Right lobe of liver (tissue), 6 donors: Measurements from ENCODE around the gene NCKAP5. TPM values are rescaled to one million over a fixed set of nuclear protein-coding genes. Genes with fewer than 3 reads are reported as not detected.

ENCODE experiments used
- ATAC-seq, 4 donors: fragments of 200-7000 bp; cut with Tn5 transposase; one replicate each; pipeline ENCODE4 v1.9.1; 2020; ENCODE audit warnings: mild to moderate bottlenecking in 4 of 4, moderate library complexity in 4 of 4
- DNase-seq, 3 donors: peaks; one replicate each; pipeline ENCODE4 v3.0.0-alpha.2; 2020
- H3K27ac ChIP-seq, 3 donors: fragments of 200-600 bp; one replicate each; pipeline ENCODE4 v1.8.0; 2022
- H3K27me3 ChIP-seq, 2 donors: fragments of 200-600 bp; one replicate each; pipeline ENCODE4 v1.8.0; 2022
- H3K36me3 ChIP-seq, 4 donors: fragments of 200-600 bp; sonication (generic) in 1 of 4; one replicate each; pipeline versions ENCODE4 v1.5.1 to v1.8.0; 2017 to 2022; ENCODE audit warnings: control low read depth in 1 of 4
- H3K4me1 ChIP-seq, 4 donors: fragments of 200-600 bp; sonication (generic) in 1 of 4; one replicate each; pipeline versions ENCODE4 v1.5.1 to v1.8.0; 2017 to 2022; ENCODE audit warnings: control low read depth in 1 of 4
- H3K4me3 ChIP-seq, 3 donors: fragments of 200-600 bp; one replicate each; pipeline ENCODE4 v1.8.0; 2022
- H3K9me3 ChIP-seq, 4 donors: fragments of 200-600 bp; sonication (generic) in 1 of 4; one replicate each; pipeline versions ENCODE4 v1.5.1 to v1.8.0; 2017 to 2022; ENCODE audit warnings: control low read depth in 1 of 4
- POLR2A ChIP-seq: fragments of 450-650 bp; IDR thresholded peaks from one replicate; pipeline ENCODE4 v1.6.1; 2017; ENCODE audit warnings: antibody characterized with exemption, mild to moderate bottlenecking
- WGBS: methylation state at CpG from one replicate; pipeline ENCODE4 v1.1.6; 2018; ENCODE audit warnings: low coverage, low lambda C conversion rate; ENCODE audit not compliant: insufficient coverage; ENCODE audit errors: missing lambda C conversion rate; 5-methylcytosine and 5-hydroxymethylcytosine counted together
- intact Hi-C, 2 donors: fragments of 100-400 bp; cut with DNase I; formaldehyde crosslinking; loops; one replicate each; pipeline versions ENCODE4 v1.11.2 to v1.14.1; 2022
- total RNA-seq, 6 experiments: library from RNA; depleted of rRNA in 2 of 6; stranded (reverse); fragments of >200 nt in 2 of 6; fragmentation: NEBNext Ultra II Directional in 3 of 6; extraction: Animal tissue kit (Norgen Biotek cat#: 25700) in 3 of 6; gene quantifications; one replicate each; pipeline versions ENCODE4 v1.1.0 to v1.2.4, GENCODE V29; 2016 to 2023
- TF ChIP-seq, protein P1 (sequence below), 4 donors: fragments of 200-600 bp in 3 of 4; fragments of 450-650 bp in 1 of 4; IDR thresholded peaks; one replicate each; pipeline versions ENCODE4 v1.5.1 to v1.8.0; 2016 to 2022; ENCODE audit warnings: antibody characterized with exemption in 4 of 4, mild to moderate bottlenecking in 2 of 4
- donor health status: DM: no; HTN: yes; CAD: no.
- donor health status: DM: no; HTN: no; CAD: no.
- donor health status: DM: no; HTN: no; CAD: no.
- donor health status: DM: no; HTN: yes; CAD: no.
- donor health status: DM: no; HTN: yes; CAD: no.

The NCKAP5 gene
- total RNA-seq, 6 experiments from 2014 or later: 3.6 to 11.7 (median 6.9) TPM

DNA sequence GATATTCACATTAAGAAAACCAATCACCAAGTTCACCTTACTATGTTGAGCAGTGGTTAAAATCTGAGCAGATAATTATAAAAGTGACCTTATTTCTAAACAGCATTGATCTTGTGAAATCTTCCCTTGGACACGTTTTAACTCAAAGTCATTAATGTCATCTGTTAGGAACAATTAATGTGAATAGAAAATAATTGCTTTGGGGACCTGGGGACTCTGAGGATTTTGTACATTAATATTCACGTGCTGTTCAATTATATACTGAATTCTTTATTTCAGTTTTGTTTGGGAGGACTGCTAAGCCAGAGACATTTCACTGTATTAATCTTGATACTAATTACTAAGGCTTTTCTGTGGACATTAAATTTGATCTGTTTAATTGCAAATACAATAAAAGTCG is 771.2 kb downstream of the NCKAP5 start:
- TF ChIP-seq, protein P1, sequence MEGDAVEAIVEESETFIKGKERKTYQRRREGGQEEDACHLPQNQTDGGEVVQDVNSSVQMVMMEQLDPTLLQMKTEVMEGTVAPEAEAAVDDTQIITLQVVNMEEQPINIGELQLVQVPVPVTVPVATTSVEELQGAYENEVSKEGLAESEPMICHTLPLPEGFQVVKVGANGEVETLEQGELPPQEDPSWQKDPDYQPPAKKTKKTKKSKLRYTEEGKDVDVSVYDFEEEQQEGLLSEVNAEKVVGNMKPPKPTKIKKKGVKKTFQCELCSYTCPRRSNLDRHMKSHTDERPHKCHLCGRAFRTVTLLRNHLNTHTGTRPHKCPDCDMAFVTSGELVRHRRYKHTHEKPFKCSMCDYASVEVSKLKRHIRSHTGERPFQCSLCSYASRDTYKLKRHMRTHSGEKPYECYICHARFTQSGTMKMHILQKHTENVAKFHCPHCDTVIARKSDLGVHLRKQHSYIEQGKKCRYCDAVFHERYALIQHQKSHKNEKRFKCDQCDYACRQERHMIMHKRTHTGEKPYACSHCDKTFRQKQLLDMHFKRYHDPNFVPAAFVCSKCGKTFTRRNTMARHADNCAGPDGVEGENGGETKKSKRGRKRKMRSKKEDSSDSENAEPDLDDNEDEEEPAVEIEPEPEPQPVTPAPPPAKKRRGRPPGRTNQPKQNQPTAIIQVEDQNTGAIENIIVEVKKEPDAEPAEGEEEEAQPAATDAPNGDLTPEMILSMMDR (IDR thresholded peaks at IDR 0.05): no peak
- no peak for DNase-seq
- ATAC-seq: no peak
- intact Hi-C loops: no loop called here
- H3K9me3 ChIP-seq: no peaks in the 10 kb centered on the region
- H3K4me3 ChIP-seq: no peak overlapping the region
- H3K27me3 ChIP-seq: no peaks in the 10 kb centered on the region
- H3K4me1 ChIP-seq: no peaks in the 10 kb centered on the region
- 59% methylated on average over 3 of the region's 3 CpGs for WGBS
- no peaks in the 10 kb centered on the region for H3K36me3 ChIP-seq
- H3K27ac ChIP-seq: no peak overlapping the region

DNA sequence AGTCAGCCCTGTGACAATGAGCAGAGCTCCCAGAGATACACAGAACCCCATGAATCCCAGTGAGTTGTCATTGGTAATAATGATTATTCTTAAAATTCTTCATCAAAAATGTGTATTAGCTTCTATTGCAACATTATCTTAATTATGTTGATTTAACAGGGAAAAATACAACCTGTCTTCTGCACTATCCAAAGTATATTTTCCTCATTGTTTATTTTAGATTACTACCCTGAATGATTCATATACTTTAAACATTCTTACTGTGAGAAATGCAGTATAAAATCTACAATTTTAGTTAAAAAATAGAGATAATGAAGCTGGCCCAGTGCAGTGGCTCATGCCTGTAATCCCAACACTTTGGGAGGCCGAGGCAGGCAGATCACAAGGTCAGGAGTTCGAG is 773.0 kb downstream of the NCKAP5 start:
- intact Hi-C loops: no loop called here
- H3K27me3 ChIP-seq: no peaks in the 10 kb centered on the region
- H3K9me3 ChIP-seq: no peaks in the 10 kb centered on the region
- no peaks in the 10 kb centered on the region for H3K36me3 ChIP-seq
- no peak overlapping the region for H3K27ac ChIP-seq
- ATAC-seq (no peak), DNase-seq (no peak)
- H3K4me1 ChIP-seq: no peaks in the 10 kb centered on the region
- WGBS: 80% methylated on average over 2 of the region's 2 CpGs
- H3K4me3 ChIP-seq: no peak overlapping the region
- no peak for TF ChIP-seq POLR2A
- TF ChIP-seq, protein P1 (IDR thresholded peaks at IDR 0.05): no peak

DNA sequence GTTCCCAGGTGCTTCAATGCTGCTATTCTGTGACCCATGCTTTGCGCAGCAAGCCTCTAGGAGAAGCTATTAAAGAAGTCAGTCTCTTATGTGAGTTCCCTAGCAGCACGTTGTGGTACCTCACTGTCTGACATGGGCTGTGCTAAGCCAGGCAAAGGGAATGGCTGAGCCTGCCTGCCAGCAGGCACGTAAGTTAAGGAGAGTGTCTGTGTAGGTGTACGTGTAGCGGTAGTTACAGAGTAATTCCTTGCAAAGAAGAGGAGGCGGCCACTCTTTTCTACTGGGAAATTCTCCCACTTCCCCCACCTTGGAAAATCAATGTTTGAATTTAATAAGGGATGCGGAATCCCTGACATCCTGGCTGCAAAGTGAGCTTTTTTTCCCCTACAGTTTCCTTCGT is 774.7 kb downstream of the NCKAP5 start:
- intact Hi-C loops: no loop called here
- H3K27me3 ChIP-seq: no peaks in the 10 kb centered on the region
- H3K4me1 ChIP-seq: no peaks in the 10 kb centered on the region
- 92% methylated on average over 7 of the region's 8 CpGs for WGBS
- H3K4me3 ChIP-seq: no peak overlapping the region
- TF ChIP-seq POLR2A: no peak
- TF ChIP-seq, protein P1 (IDR thresholded peaks at IDR 0.05): no peak
- no peak overlapping the region for H3K27ac ChIP-seq
- no peaks in the 10 kb centered on the region for H3K9me3 ChIP-seq
- no peak for ATAC-seq
- no peaks in the 10 kb centered on the region for H3K36me3 ChIP-seq
- no peak for DNase-seq

DNA sequence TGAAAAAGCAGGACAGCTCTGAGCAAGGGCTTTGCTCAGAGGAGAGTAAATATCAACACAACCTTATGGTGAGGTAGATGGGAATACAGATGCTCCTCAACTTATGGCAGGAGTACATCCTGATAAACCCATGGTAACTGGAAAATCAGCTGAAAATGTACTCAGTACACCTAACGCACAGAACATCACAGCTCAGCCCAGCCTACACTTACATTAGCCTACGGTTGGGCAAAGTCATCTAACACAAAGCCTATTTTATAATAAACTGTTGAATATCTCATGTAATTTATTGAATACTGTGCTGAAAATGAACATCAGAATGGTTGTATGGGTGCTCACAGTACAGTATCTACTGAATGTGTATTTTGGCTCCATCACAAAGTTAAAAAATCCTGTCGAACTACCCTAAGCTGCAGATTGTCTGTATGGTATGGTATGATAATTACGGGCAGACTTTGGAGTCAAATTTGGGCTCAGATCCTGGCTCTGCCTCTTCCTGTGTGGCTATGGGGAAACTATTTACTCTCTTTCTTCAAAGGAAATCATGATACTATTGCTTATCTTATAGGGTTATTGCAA is 778.0 kb downstream of the NCKAP5 start:
- H3K4me3 ChIP-seq: no peak overlapping the region
- no peaks in the 10 kb centered on the region for H3K9me3 ChIP-seq
- no peak for TF ChIP-seq POLR2A
- TF ChIP-seq, protein P1 (IDR thresholded peaks at IDR 0.05): no peak
- H3K27me3 ChIP-seq: no peaks in the 10 kb centered on the region
- intact Hi-C loops: no loop called here
- 57% methylated on average over 1 of the region's 4 CpGs for WGBS
- no peak overlapping the region for H3K27ac ChIP-seq
- DNase-seq (no peak), ATAC-seq (no peak)
- no peaks in the 10 kb centered on the region for H3K36me3 ChIP-seq
- no peaks in the 10 kb centered on the region for H3K4me1 ChIP-seq

DNA sequence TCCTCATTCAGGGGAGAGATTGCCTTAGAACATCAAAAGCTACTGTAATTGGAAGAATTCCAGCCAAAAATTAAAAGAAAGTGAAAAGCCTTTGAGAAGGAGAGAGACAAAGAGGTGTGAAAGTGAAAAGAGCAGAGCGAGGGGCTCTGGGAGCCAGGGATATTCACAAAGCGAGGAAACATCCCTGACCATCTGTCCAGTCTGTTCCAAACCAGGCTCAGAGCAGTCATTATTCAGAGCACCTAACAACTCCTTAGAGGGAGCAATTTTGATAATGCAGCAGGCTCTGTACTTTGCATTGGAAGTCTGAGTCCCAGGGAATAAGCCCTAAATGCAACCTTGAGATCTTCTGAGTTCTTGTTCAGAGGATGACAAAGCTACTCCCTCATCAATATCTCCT is 779.2 kb downstream of the NCKAP5 start:
- no peaks in the 10 kb centered on the region for H3K36me3 ChIP-seq
- no peaks in the 10 kb centered on the region for H3K4me1 ChIP-seq
- no peak for TF ChIP-seq POLR2A
- TF ChIP-seq, protein P1 (IDR thresholded peaks at IDR 0.05): no peak
- H3K9me3 ChIP-seq: no peaks in the 10 kb centered on the region
- intact Hi-C loops: no loop called here
- ATAC-seq (no peak), DNase-seq (no peak)
- H3K27ac ChIP-seq: no peak overlapping the region
- WGBS: 94% methylated on average over 2 of the region's 2 CpGs
- no peaks in the 10 kb centered on the region for H3K27me3 ChIP-seq
- no peak overlapping the region for H3K4me3 ChIP-seq
